H1 (cell line): ENCODE results near the gene TMIGD3. TPM values are rescaled to one million over a fixed set of nuclear protein-coding genes. Genes with fewer than 3 reads are reported as not detected.

Experiments used
- CTCF ChIA-PET: fragments of 300-600 bp; sonication (Branson Sonifier 250); formaldehyde crosslinking; loops from one replicate; lab custom pipeline; 2021; ENCODE audit not compliant: partially characterized antibody; lab: Charles Lee
- POLR2A ChIA-PET: fragments of 300-600 bp; sonication (Branson Sonifier 250); formaldehyde crosslinking; loops from one replicate; lab custom pipeline; 2021; ENCODE audit warnings: inconsistent platforms; ENCODE audit not compliant: partially characterized antibody; lab: Charles Lee
- DNase-seq, 2 experiments: peaks; one replicate each; pipeline versions ENCODE4 v3.0.0 to v3.0.0-alpha.2; 2010 to 2022; ENCODE audit warnings: low spot score in 2 of 2, low read depth in 1 of 2, mixed read lengths in 1 of 2
- FAIRE-seq: peaks from 2 replicates; lab custom pipeline; 2011; peaks lifted over from hg19 to GRCh38; lab: Jason Lieb, UNC
- H2AFZ ChIP-seq: 2 replicates; pipeline ENCODE4 v1.8.1; 2012; ENCODE audit warnings: low read length, inconsistent platforms
- H2AK5ac ChIP-seq: 2 replicates; pipeline ENCODE4 v1.6.1; 2013; ENCODE audit warnings: low read depth, low read length
- H2BK120ac ChIP-seq: replicated peaks from 2 replicates; pipeline ENCODE3; 2013; ENCODE audit warnings: low read depth, low read length, inconsistent platforms
- H2BK12ac ChIP-seq: 2 replicates; pipeline ENCODE4 v1.6.1; 2013; ENCODE audit warnings: low read depth, low read length
- H2BK15ac ChIP-seq: 2 replicates; pipeline ENCODE4 v1.6.1; 2013; ENCODE audit warnings: low read length
- H2BK20ac ChIP-seq: 2 replicates; pipeline ENCODE4 v1.6.1; 2013; ENCODE audit warnings: low read length
- H2BK5ac ChIP-seq: 2 replicates; pipeline ENCODE4 v1.6.1; 2013; ENCODE audit warnings: low read depth, low read length
- H3K14ac ChIP-seq: 2 replicates; pipeline ENCODE4 v1.6.1; 2013; ENCODE audit warnings: inconsistent platforms; ENCODE audit not compliant: insufficient read length
- H3K18ac ChIP-seq: 2 replicates; pipeline ENCODE4 v1.6.1; 2013; ENCODE audit warnings: low read length; ENCODE audit errors: extremely low read depth
- H3K23ac ChIP-seq: 2 replicates; pipeline ENCODE4 v1.6.1; 2013; ENCODE audit warnings: inconsistent platforms; ENCODE audit not compliant: insufficient read length
- H3K23me2 ChIP-seq: 2 replicates; pipeline ENCODE4 v1.6.1; 2013; ENCODE audit warnings: low read depth, low read length
- H3K27ac ChIP-seq: 2 replicates; pipeline ENCODE4 v1.6.1; 2011; ENCODE audit warnings: low read depth, low read length, inconsistent platforms
- H3K27me3 ChIP-seq, 4 experiments: replicated peaks in 1 of 4; 1 replicate in 1 of 4; 2 replicates in 3 of 4; pipeline versions ENCODE4 v1.6.1 to v1.8.1; 2011 to 2013; ENCODE audit warnings: low read length in 3 of 4, mild to moderate bottlenecking in 3 of 4, inconsistent platforms in 2 of 4, mixed read lengths in 2 of 4, moderate library complexity in 1 of 4; ENCODE audit not compliant: control insufficient read depth in 3 of 4, insufficient read depth in 3 of 4; ENCODE audit errors: extremely low read depth in 1 of 4
- H3K36me3 ChIP-seq, 4 experiments: 2 replicates each; pipeline versions ENCODE4 v1.6.1 to v1.8.1; 2011 to 2013; ENCODE audit warnings: mild to moderate bottlenecking in 4 of 4, low read length in 3 of 4, moderate library complexity in 2 of 4, control low read depth in 1 of 4, inconsistent platforms in 1 of 4; ENCODE audit not compliant: insufficient read depth in 4 of 4, control insufficient read depth in 2 of 4
- H3K4ac ChIP-seq: replicated peaks from 2 replicates; pipeline ENCODE3; 2013; ENCODE audit warnings: low read length, low read depth, mixed read lengths, inconsistent platforms; ENCODE audit not compliant: insufficient read length
- H3K4me1 ChIP-seq, 4 experiments: replicated peaks in 1 of 4; 1 replicate in 1 of 4; 2 replicates in 3 of 4; pipeline versions ENCODE4 v1.6.1 to v1.8.1; 2011 to 2013; ENCODE audit warnings: low read length in 3 of 4, inconsistent platforms in 2 of 4, mixed read lengths in 1 of 4; ENCODE audit not compliant: insufficient read depth in 4 of 4, control insufficient read depth in 3 of 4
- H3K4me2 ChIP-seq, 2 experiments: 2 replicates each; pipeline versions ENCODE4 v1.6.1 to v1.8.1; 2011 to 2013; ENCODE audit warnings: low read depth in 2 of 2, low read length in 2 of 2, control low read depth in 1 of 2, inconsistent platforms in 1 of 2, mild to moderate bottlenecking in 1 of 2; ENCODE audit not compliant: insufficient read depth in 1 of 2
- H3K4me3 ChIP-seq, 4 experiments: fragments of 200-600, 300-600 bp in 1 of 4; sonication (generic), shearing (Covaris generic), sonication (Bioruptor Twin) in 1 of 4; 2 replicates each; pipeline versions ENCODE4 v1.5.1 to v1.8.1; 2011 to 2016; ENCODE audit warnings: low read length in 4 of 4, low read depth in 3 of 4, control low read depth in 2 of 4, inconsistent platforms in 2 of 4, mild to moderate bottlenecking in 2 of 4, mixed read lengths in 1 of 4, moderate library complexity in 1 of 4; ENCODE audit not compliant: insufficient read depth in 2 of 4; ENCODE audit errors: extremely low read depth in 1 of 4
- H3K56ac ChIP-seq: replicated peaks from 2 replicates; pipeline ENCODE3; 2013; ENCODE audit warnings: low read depth, mild to moderate bottlenecking, mixed read lengths, low read length, inconsistent platforms; ENCODE audit not compliant: insufficient read length
- H3K79me1 ChIP-seq: 2 replicates; pipeline ENCODE4 v1.6.1; 2013; ENCODE audit warnings: low read depth, low read length, control low read depth
- H3K79me2 ChIP-seq, 2 experiments: 2 replicates each; pipeline versions ENCODE4 v1.6.1 to v1.8.1; 2012 to 2013; ENCODE audit warnings: low read length in 2 of 2, mild to moderate bottlenecking in 2 of 2, inconsistent platforms in 1 of 2; ENCODE audit not compliant: insufficient read depth in 2 of 2, control insufficient read depth in 1 of 2
- H3K9ac ChIP-seq, 4 experiments: replicated peaks in 1 of 4; 1 replicate in 1 of 4; 2 replicates in 3 of 4; pipeline versions ENCODE4 v1.6.1 to v1.8.1; 2011 to 2013; ENCODE audit warnings: low read depth in 3 of 4, low read length in 3 of 4, control low read depth in 2 of 4, mild to moderate bottlenecking in 2 of 4, moderate library complexity in 2 of 4, inconsistent platforms in 1 of 4; ENCODE audit errors: extremely low read depth in 1 of 4
- H3K9me3 ChIP-seq, 2 experiments: 2 replicates each; pipeline versions ENCODE4 v1.6.1 to v1.8.1; 2012 to 2013; ENCODE audit warnings: mild to moderate bottlenecking in 2 of 2, moderate library complexity in 2 of 2, control low read depth in 1 of 2, inconsistent platforms in 1 of 2, low read depth in 1 of 2, low read length in 1 of 2, mixed read lengths in 1 of 2; ENCODE audit not compliant: insufficient read depth in 2 of 2
- H4K20me1 ChIP-seq, 2 experiments: replicated peaks in 1 of 2; 2 replicates each; pipeline versions ENCODE3 to v1.8.1; 2011 to 2013; ENCODE audit warnings: inconsistent platforms in 2 of 2, low read length in 2 of 2, mild to moderate bottlenecking in 1 of 2; ENCODE audit not compliant: insufficient read depth in 2 of 2, control insufficient read depth in 1 of 2
- H4K5ac ChIP-seq: 2 replicates; pipeline ENCODE4 v1.6.1; 2013; ENCODE audit warnings: low read length, low read depth, mixed read lengths, inconsistent platforms; ENCODE audit not compliant: insufficient read length
- H4K8ac ChIP-seq: 2 replicates; pipeline ENCODE4 v1.8.0; 2013; ENCODE audit warnings: mild to moderate bottlenecking, moderate library complexity, low read length, inconsistent platforms; ENCODE audit not compliant: insufficient read depth; ENCODE audit errors: extremely low read depth
- H4K91ac ChIP-seq: replicated peaks from 2 replicates; pipeline ENCODE3; 2013; ENCODE audit warnings: low read length, mixed read lengths, inconsistent platforms; ENCODE audit not compliant: insufficient read length
- BACH1 ChIP-seq: IDR thresholded peaks from 2 replicates; pipeline ENCODE4 v1.6.1; 2012; ENCODE audit warnings: low read length, improper control_type of control experiment
- CEBPB ChIP-seq: IDR thresholded peaks from 2 replicates; pipeline ENCODE4 v1.6.1; 2012; ENCODE audit warnings: low read depth, low read length
- HDAC6 ChIP-seq: IDR thresholded peaks from one replicate; pipeline ENCODE4 v1.7.1; 2012; ENCODE audit warnings: low read depth, mild to moderate bottlenecking, inconsistent platforms, low read length, moderate library complexity
- KDM1A ChIP-seq: fragments of 200-600, 300-600 bp; sonication (generic); IDR thresholded peaks from 2 replicates; pipeline ENCODE4 v1.7.1; 2016; ENCODE audit warnings: mild to moderate bottlenecking, low read length, borderline replicate concordance
- NRF1 ChIP-seq: IDR thresholded peaks from 2 replicates; pipeline ENCODE4 v1.6.1; 2011; ENCODE audit warnings: mild to moderate bottlenecking, low read depth, low read length, improper control_type of control experiment
- PHF8 ChIP-seq: fragments of 200-600 bp; sonication (generic); conservative IDR thresholded peaks from 2 replicates; pipeline ENCODE4 v1.7.1; 2012; ENCODE audit warnings: low read depth, mild to moderate bottlenecking, inconsistent platforms, low read length, moderate library complexity
- SP4 ChIP-seq: IDR thresholded peaks from 2 replicates; pipeline ENCODE4 v1.6.1; 2012; ENCODE audit warnings: low read length, inconsistent platforms
- SRF ChIP-seq: IDR thresholded peaks from 2 replicates; pipeline ENCODE4 v1.6.1; 2011; ENCODE audit warnings: mild to moderate bottlenecking, low read depth, low read length, moderate library complexity
- TBP ChIP-seq: IDR thresholded peaks from 2 replicates; pipeline ENCODE4 v1.6.1; 2011; ENCODE audit warnings: low read depth, low read length, improper control_type of control experiment
- YY1 ChIP-seq: IDR thresholded peaks from 2 replicates; pipeline ENCODE4 v1.6.1; 2011; ENCODE audit warnings: low read depth, mild to moderate bottlenecking, low read length
- WGBS, 2 experiments: shearing (Covaris generic) in 1 of 2; methylation state at CpG; one replicate each; pipeline versions ENCODE4 v1.1.6 to v1.1.7; 2013 to 2015; ENCODE audit warnings: low lambda C conversion rate in 2 of 2, mixed read lengths in 2 of 2, inconsistent platforms in 1 of 2, low coverage in 1 of 2, missing lambda C conversion rate in 1 of 2; ENCODE audit not compliant: insufficient replicate concordance in 2 of 2, insufficient coverage in 1 of 2, insufficient read length in 1 of 2; ENCODE audit errors: extremely low coverage in 1 of 2, missing lambda C conversion rate in 1 of 2; 5-methylcytosine and 5-hydroxymethylcytosine counted together
- polyA plus RNA-seq, 7 experiments: library from polyadenylated mRNA; depleted of rRNA in 3 of 7; stranded (reverse) in 5 of 7; unstranded in 2 of 7; fragments of >200 nt in 5 of 7; fragments of 200-250 nt in 2 of 7; gene quantifications; 1 replicate in 5 of 7; 2 replicates in 1 of 7; 4 replicates in 1 of 7; pipeline versions ENCODE4 v1.2.1 to v1.2.3, GENCODE V29; 2011 to 2013; ENCODE audit warnings: missing spikeins in 2 of 7, mixed read lengths in 2 of 7
- total RNA-seq: library from RNA; stranded (reverse); fragmentation: NEBNext Ultra II Directional; extraction: Animal tissue kit (Norgen Biotek cat#: 25700); gene quantifications from 2 replicates; pipeline ENCODE4 v1.2.1, GENCODE V29; 2021
- TF ChIP-seq, protein P1 (sequence below): IDR thresholded peaks from 2 replicates; pipeline ENCODE4 v1.6.1; 2011; ENCODE audit warnings: low read length, improper control_type of control experiment

The TMIGD3 gene
- total and polyA plus RNA-seq, 2 of the 8 experiments (the other 6 are each of a cell fraction or from before 2014, with no cell fraction given) = not detected

DNA sequence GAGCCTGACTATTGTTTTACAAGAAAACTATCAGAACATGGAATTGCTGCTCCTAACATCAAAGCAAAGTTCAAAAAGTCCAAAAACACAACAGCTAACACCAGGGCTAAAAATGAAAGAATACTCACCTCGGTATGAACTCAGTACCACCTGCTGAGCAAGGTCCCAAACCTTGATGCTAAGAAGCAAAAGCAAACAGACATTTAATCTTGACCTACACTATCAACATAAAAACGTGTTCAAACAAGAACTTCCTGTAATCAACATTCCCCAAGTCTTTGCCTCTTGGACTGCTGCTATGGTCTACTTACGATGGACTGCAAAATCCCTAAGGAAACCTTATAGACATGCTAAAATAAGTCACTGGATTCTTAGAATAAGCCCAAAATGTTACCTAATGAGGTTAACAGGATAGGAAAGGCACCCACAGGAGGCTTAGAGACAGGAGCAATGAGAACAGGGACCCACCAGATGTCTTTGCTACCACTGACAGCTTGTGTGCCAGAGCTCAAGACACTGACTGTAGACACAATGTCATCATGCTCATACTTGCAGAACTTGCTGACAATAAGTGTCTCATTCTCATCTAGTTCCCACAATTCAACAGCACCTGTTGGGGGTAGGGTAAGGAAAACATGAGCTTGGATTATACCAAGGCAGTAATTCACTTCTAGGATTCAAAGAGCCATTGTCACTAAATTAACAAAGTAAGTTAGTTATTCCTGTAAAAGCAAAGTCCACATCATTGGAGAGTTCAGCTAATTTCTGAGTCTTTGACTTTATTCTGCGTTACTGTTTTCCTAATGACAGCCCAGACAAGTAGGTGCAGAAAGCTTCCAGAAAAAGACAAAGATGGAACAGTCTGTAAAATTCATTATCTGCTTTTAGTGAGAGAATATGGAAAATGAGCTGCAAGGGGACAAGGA lies 56.2 kb downstream of the TMIGD3 start:
- peaks cover 4% of the 10 kb centered on the region; the same call in 1 of the 2 replicates for H3K79me1 ChIP-seq
- H3K27ac ChIP-seq = no peak overlapping the region
- H3K9ac ChIP-seq = no peak overlapping the region
- H2BK20ac ChIP-seq = no peak overlapping the region
- peak overlapping the region; percentile 83 to 85; a peak in 3 of 4 replicates for H3K4me2 ChIP-seq
- no peak overlapping the region for H3K14ac ChIP-seq
- peaks cover 21 to 49% (median 29%) of the 10 kb centered on the region in 4 experiments for H3K36me3 ChIP-seq
- no peak overlapping the region for H4K5ac ChIP-seq
- H3K79me2 ChIP-seq = peaks cover 5 to 60% of the 10 kb centered on the region in 2 experiments
- H3K9me3 ChIP-seq = no peaks in the 10 kb centered on the region
- H2AFZ ChIP-seq = no peak overlapping the region
- no peak overlapping the region for H3K56ac ChIP-seq
- FAIRE-seq = no peak
- H3K23me2 ChIP-seq = peaks cover 3% of the 10 kb centered on the region
- ChIA-PET POLR2A (interaction anchor here (1.1 to 3.7 kb wide), 2 partner anchors 10 to 43 kb away, joined by 3 to 36 read pairs; no protein-coding TSS in a partner anchor), CTCF (interaction anchor here (1.2 to 1.6 kb wide), 2 partner anchors 11 to 322 kb away, joined by 3 read pairs; no protein-coding TSS in a partner anchor)
- peaks cover 0 to 2% (median 1%) of the 10 kb centered on the region in 4 experiments; a peak in 3 of 7 replicates for H3K4me1 ChIP-seq
- WGBS, 2 experiments = 84% methylated on average over 4 of the region's 4 CpGs; no CpG with 5 or more reads in 1 of the 2 experiments
- no peak overlapping the region for H2AK5ac ChIP-seq
- H4K8ac ChIP-seq = no peak overlapping the region; the same call in 1 of the 2 replicates
- H2BK15ac ChIP-seq = no peak overlapping the region
- no peaks in the 10 kb centered on the region for H3K27me3 ChIP-seq
- no peak overlapping the region for H3K23ac ChIP-seq
- no peak for DNase-seq
- H2BK12ac ChIP-seq = no peak overlapping the region
- no peak overlapping the region for H2BK5ac ChIP-seq
- H3K18ac ChIP-seq = no peak overlapping the region
- no peak overlapping the region for H4K91ac ChIP-seq
- peaks cover 0 to 5% of the 10 kb centered on the region in 2 experiments for H4K20me1 ChIP-seq
- H3K4me3 ChIP-seq = peak overlapping the region in 3 of 4 experiments; percentile 99 to 100 (median 99); a peak in 3 of 8 replicates
- H2BK120ac ChIP-seq = no peak overlapping the region
- H3K4ac ChIP-seq = no peak overlapping the region
- TF ChIP-seq HDAC6 (no peak), SP4 (no peak), TBP (no peak), KDM1A (no peak), SRF (no peak), YY1 (no peak), NRF1 (no peak), CEBPB (no peak), BACH1 (no peak), PHF8 (no peak)
- TF ChIP-seq, protein P1, sequence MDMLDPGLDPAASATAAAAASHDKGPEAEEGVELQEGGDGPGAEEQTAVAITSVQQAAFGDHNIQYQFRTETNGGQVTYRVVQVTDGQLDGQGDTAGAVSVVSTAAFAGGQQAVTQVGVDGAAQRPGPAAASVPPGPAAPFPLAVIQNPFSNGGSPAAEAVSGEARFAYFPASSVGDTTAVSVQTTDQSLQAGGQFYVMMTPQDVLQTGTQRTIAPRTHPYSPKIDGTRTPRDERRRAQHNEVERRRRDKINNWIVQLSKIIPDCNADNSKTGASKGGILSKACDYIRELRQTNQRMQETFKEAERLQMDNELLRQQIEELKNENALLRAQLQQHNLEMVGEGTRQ = no peak
